ENCODE data around the gene UPF3A.

Gene UPF3A

DNA sequence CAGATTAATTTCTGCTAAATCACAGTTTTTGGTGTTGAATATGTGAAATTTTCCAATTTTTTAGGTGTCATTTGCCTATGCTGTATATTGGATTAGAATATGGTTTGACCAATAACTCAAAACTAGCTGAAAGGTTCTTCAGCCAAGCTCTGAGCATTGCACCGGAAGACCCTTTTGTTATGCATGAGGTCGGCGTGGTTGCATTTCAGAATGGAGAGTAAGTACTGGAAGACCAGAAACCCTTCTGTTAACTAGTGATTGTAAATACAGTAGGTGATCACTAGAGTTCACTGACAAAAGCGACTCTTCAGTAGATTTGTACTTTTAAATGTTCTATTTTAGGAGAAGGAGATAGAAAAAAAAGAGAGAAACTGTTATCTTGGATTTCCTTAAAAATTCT lies 24.4 kb upstream of the UPF3A start:
- DNase-seq (ENCODE audit: extremely low spot score) = no peak
- ChIA-PET CTCF (no interaction called here), POLR2A (no interaction called here)
- no peak for TF ChIP-seq SUZ12 (IDR thresholded peaks at IDR 0.05)
- no peak for TF ChIP-seq TARDBP (IDR thresholded peaks at IDR 0.05)
- TF ChIP-seq BHLHE40 (IDR thresholded peaks at IDR 0.05; ENCODE audit: borderline replicate concordance) = no peak
- TF ChIP-seq ELF4 (IDR thresholded peaks at IDR 0.05) = no peak
- TF ChIP-seq ARNT (IDR thresholded peaks at IDR 0.05) = no peak
- TF ChIP-seq ZNF384 (IDR thresholded peaks at IDR 0.05) = no peak

GRCh38 chr13:114258589-114258988 lies 22.8 kb upstream of the UPF3A start:
- CTCF ChIA-PET = no interaction called here
- DNase-seq (ENCODE audit: extremely low spot score) = no peak
- TF ChIP-seq BHLHE40 (IDR thresholded peaks at IDR 0.05; ENCODE audit: borderline replicate concordance) (no peak), LEF1 (IDR thresholded peaks at IDR 0.05; ENCODE audit: borderline replicate concordance) (no peak), L3MBTL2 (conservative IDR thresholded peaks at IDR 0.05) (no peak), NFRKB (IDR thresholded peaks at IDR 0.05) (no peak), FOXA1 (IDR thresholded peaks at IDR 0.05) (no peak), CTBP1 (IDR thresholded peaks at IDR 0.05; ENCODE audit: borderline replicate concordance) (no peak)
- POLR2A ChIA-PET = no interaction called here

DNA sequence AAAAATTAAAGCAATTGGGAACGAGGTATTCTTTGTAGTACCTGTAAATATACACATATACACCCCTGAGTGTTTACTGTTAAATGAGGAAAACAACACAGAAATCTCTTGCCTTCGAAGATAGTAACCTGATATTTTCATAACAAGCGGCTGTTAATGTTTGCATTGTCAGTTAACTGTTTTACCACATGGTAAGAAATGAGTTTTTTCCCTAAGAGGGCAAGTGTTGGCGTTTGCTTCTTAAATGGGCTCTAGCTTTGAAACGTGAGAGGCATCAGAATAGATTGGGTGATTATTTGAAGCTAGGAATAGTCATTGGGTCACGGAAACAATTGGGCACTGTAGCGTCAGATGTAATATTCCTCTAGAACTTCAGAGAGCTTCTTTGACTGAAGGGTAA lies 22.0 kb upstream of the UPF3A start:
- ChIA-PET POLR2A (no interaction called here), CTCF (no interaction called here)

DNA sequence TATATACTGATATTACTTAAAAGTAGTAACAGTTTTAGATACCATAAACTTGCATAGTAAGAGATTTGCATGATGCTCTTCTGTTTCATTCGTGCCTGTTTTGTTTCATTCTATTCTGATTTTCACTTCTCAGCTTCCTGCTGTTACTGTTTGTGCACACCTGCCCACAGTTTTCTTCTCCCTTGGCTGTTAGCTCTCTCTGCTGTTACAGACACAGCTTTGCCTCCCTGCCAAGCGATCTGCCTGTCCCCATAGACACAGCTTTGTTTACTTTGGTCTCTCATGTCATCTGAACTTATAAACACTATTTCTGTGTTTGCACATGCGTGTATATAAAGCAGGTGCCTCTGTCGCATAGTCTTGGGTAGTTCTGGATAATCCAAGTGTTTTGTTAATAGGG lies 21.4 kb upstream of the UPF3A start:
- no peak for DNase-seq (ENCODE audit: extremely low spot score)

More for the DNA sequence above, 22.0 kb upstream of the UPF3A start:
- no peak for DNase-seq (ENCODE audit: extremely low spot score)
- TF ChIP-seq CTBP1 (IDR thresholded peaks at IDR 0.05; ENCODE audit: borderline replicate concordance) (no peak), NFRKB (IDR thresholded peaks at IDR 0.05) (no peak), HDGF (IDR thresholded peaks at IDR 0.05; ENCODE audit: borderline replicate concordance) (no peak), LEF1 (IDR thresholded peaks at IDR 0.05; ENCODE audit: borderline replicate concordance) (no peak), ELF4 (IDR thresholded peaks at IDR 0.05) (no peak)

DNA sequence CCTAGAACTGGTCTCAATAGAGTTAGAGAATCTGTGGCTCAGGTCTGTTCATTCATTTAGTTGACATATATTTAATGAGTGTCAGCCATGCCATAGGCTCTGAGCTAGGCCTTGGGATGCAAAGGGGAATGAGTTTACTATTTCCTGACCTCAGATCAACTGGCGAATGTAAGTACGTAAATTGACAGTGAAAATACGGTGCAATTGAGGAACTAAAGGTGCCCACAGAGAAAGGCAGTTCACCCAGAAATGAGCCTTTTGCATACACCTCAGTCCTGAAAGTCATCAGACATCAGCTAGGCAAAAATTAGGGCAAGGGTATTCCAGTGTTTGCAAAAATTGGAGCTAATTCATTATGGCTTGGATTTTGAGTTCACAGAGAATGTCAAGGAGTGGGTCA lies 20.6 kb upstream of the UPF3A start:
- TF ChIP-seq L3MBTL2 (conservative IDR thresholded peaks at IDR 0.05) (no peak), FOXK2 (IDR thresholded peaks at IDR 0.05) (no peak), NFRKB (IDR thresholded peaks at IDR 0.05) (no peak), HDGF (IDR thresholded peaks at IDR 0.05; ENCODE audit: borderline replicate concordance) (no peak), SP1 (IDR thresholded peaks at IDR 0.05) (no peak), FOXM1 (IDR thresholded peaks at IDR 0.05; ENCODE audit: borderline replicate concordance) (no peak), PKNOX1 (IDR thresholded peaks at IDR 0.05) (no peak), ARNT (IDR thresholded peaks at IDR 0.05) (no peak), CTBP1 (IDR thresholded peaks at IDR 0.05; ENCODE audit: borderline replicate concordance) (no peak), LEF1 (IDR thresholded peaks at IDR 0.05; ENCODE audit: borderline replicate concordance) (no peak), ELF4 (IDR thresholded peaks at IDR 0.05) (no peak), SUZ12 (IDR thresholded peaks at IDR 0.05) (no peak), BHLHE40 (IDR thresholded peaks at IDR 0.05; ENCODE audit: borderline replicate concordance) (no peak), TARDBP (IDR thresholded peaks at IDR 0.05) (no peak), ZNF384 (IDR thresholded peaks at IDR 0.05) (no peak), FOXA1 (IDR thresholded peaks at IDR 0.05) (no peak)
- CTCF ChIA-PET = no interaction called here
- DNase-seq (ENCODE audit: extremely low spot score) = no peak
- POLR2A ChIA-PET = no interaction called here

More for the DNA sequence above, 21.4 kb upstream of the UPF3A start:
- POLR2A ChIA-PET = no interaction called here
- CTCF ChIA-PET = no interaction called here
- TF ChIP-seq BHLHE40 (IDR thresholded peaks at IDR 0.05; ENCODE audit: borderline replicate concordance) = no peak
- TF ChIP-seq ZNF384 (IDR thresholded peaks at IDR 0.05) = no peak
- no peak for TF ChIP-seq NFRKB (IDR thresholded peaks at IDR 0.05)
- no peak for TF ChIP-seq FOXM1 (IDR thresholded peaks at IDR 0.05; ENCODE audit: borderline replicate concordance)
- no peak for TF ChIP-seq HDGF (IDR thresholded peaks at IDR 0.05; ENCODE audit: borderline replicate concordance)
- TF ChIP-seq TARDBP (IDR thresholded peaks at IDR 0.05) = no peak
- no peak for TF ChIP-seq SP1 (IDR thresholded peaks at IDR 0.05)
- TF ChIP-seq L3MBTL2 (conservative IDR thresholded peaks at IDR 0.05) = no peak

- ChIA-PET CTCF (no interaction called here), POLR2A (no interaction called here)
Measured at GRCh38 chr13:114261328-114261965, 20.0 kb upstream of the UPF3A start.

More at GRCh38 chr13:114261328-114261965, 20.0 kb upstream of the UPF3A start:
- no peak for TF ChIP-seq TARDBP (IDR thresholded peaks at IDR 0.05)
- no peak for TF ChIP-seq L3MBTL2 (conservative IDR thresholded peaks at IDR 0.05)
- TF ChIP-seq FOXA1 (IDR thresholded peaks at IDR 0.05) = no peak
- TF ChIP-seq FOXK2 (IDR thresholded peaks at IDR 0.05) = no peak
- no peak for TF ChIP-seq SP1 (IDR thresholded peaks at IDR 0.05)
- TF ChIP-seq HDGF (IDR thresholded peaks at IDR 0.05; ENCODE audit: borderline replicate concordance) = no peak
- TF ChIP-seq FOXM1 (IDR thresholded peaks at IDR 0.05; ENCODE audit: borderline replicate concordance) = no peak
- TF ChIP-seq PKNOX1 (IDR thresholded peaks at IDR 0.05) = no peak
- TF ChIP-seq ZNF384 (IDR thresholded peaks at IDR 0.05) = no peak
- no peak for TF ChIP-seq SUZ12 (IDR thresholded peaks at IDR 0.05)
- TF ChIP-seq ELF4 (IDR thresholded peaks at IDR 0.05) = no peak
- TF ChIP-seq LEF1 (IDR thresholded peaks at IDR 0.05; ENCODE audit: borderline replicate concordance) = no peak
- no peak for TF ChIP-seq NFRKB (IDR thresholded peaks at IDR 0.05)
- TF ChIP-seq BHLHE40 (IDR thresholded peaks at IDR 0.05; ENCODE audit: borderline replicate concordance) = no peak
- TF ChIP-seq CTBP1 (IDR thresholded peaks at IDR 0.05; ENCODE audit: borderline replicate concordance) = no peak
- no peak for TF ChIP-seq ARNT (IDR thresholded peaks at IDR 0.05)
- no peak for DNase-seq (ENCODE audit: extremely low spot score)
